C4-2B (cell line): Measurements from ENCODE around the gene CDH23.

Source experiments
- CTCF ChIP-seq: fragments of 450-650 bp; conservative IDR thresholded peaks from 2 replicates; pipeline ENCODE4 v1.5.1; 2017; ENCODE audit warnings: mild to moderate bottlenecking
- ZFX ChIP-seq: fragments of 450-650 bp; IDR thresholded peaks from 2 replicates; pipeline ENCODE4 v1.6.1; 2017

- TF ChIP-seq CTCF (no peak), ZFX (no peak)
Observed at GRCh38 chr10:71720288-71720687, 323.6 kb downstream of the CDH23 start.
